CD4-positive, CD25-positive, alpha-beta regulatory T cell (primary cell): ENCODE data around the gene PLXNA4. TPM values are rescaled to one million over a fixed set of nuclear protein-coding genes. Genes with fewer than 3 reads are reported as not detected.

Source experiments
- ATAC-seq, 2 donors: fragments of 150-1000 bp; cut with Tn5 transposase; one replicate each; pipeline ENCODE4 v1.10.0; 2021; ENCODE audit warnings: low read depth in 2 of 2, moderate number of reproducible peaks in 2 of 2, moderate library complexity in 1 of 2
- DNase-seq, 3 donors: peaks; one replicate each; pipeline versions ENCODE4 v3.0.0 to v3.0.0-alpha.2; 2012 to 2022; ENCODE audit warnings: mixed read lengths in 1 of 3
- H3K27ac ChIP-seq: one replicate; pipeline ENCODE4 v1.7.0; 2013; ENCODE audit warnings: mild to moderate bottlenecking, low read length; ENCODE audit not compliant: insufficient read depth, poor library complexity, severe bottlenecking
- H3K27me3 ChIP-seq: one replicate; pipeline ENCODE4 v1.7.0; 2013; ENCODE audit warnings: low read length; ENCODE audit not compliant: control insufficient read depth, insufficient read depth
- H3K36me3 ChIP-seq: one replicate; pipeline ENCODE4 v1.7.0; 2013; ENCODE audit warnings: mild to moderate bottlenecking, low read length, moderate library complexity; ENCODE audit not compliant: control insufficient read depth, insufficient read depth
- H3K4me1 ChIP-seq: 2 replicates; pipeline ENCODE4 v1.7.0; 2013; ENCODE audit warnings: mild to moderate bottlenecking, low read length; ENCODE audit not compliant: insufficient read depth, control insufficient read depth, poor library complexity, severe bottlenecking
- H3K4me3 ChIP-seq: one replicate; pipeline ENCODE4 v1.7.0; 2013; ENCODE audit warnings: low read depth, mild to moderate bottlenecking, low read length, moderate library complexity
- H3K9me3 ChIP-seq, 2 experiments: 1 replicate in 1 of 2; 2 replicates in 1 of 2; pipeline ENCODE4 v1.7.0; 2013; ENCODE audit warnings: low read length in 2 of 2, mild to moderate bottlenecking in 1 of 2, moderate library complexity in 1 of 2; ENCODE audit not compliant: control insufficient read depth in 2 of 2
- H3K27ac Mint-ChIP-seq, 3 donors: one replicate each; pipeline ENCODE4 v1.8.0; 2020 to 2022; ENCODE audit warnings: mild to moderate bottlenecking in 3 of 3, mixed read lengths in 3 of 3, moderate library complexity in 2 of 3
- H3K27me3 Mint-ChIP-seq: one replicate; pipeline ENCODE4 v1.8.0; 2022; ENCODE audit warnings: mild to moderate bottlenecking, mixed read lengths
- H3K36me3 Mint-ChIP-seq: one replicate; pipeline ENCODE4 v1.8.0; 2020; ENCODE audit warnings: mixed read lengths
- H3K4me1 Mint-ChIP-seq, 4 donors: one replicate each; pipeline ENCODE4 v1.8.0; 2020 to 2022; ENCODE audit warnings: mixed read lengths in 4 of 4, mild to moderate bottlenecking in 1 of 4
- H3K4me3 Mint-ChIP-seq, 4 donors: one replicate each; pipeline ENCODE4 v1.8.0; 2020 to 2022; ENCODE audit warnings: mild to moderate bottlenecking in 4 of 4, mixed read lengths in 4 of 4, moderate library complexity in 3 of 4
- H3K9me3 Mint-ChIP-seq, 7 donors: one replicate each; pipeline ENCODE4 v1.8.0; 2020 to 2022; ENCODE audit warnings: mixed read lengths in 7 of 7, mild to moderate bottlenecking in 3 of 7, moderate library complexity in 2 of 7
- polyA plus RNA-seq, 4 donors: library from polyadenylated mRNA; unstranded; fragments of 300-500 nt; fragmentation: Illumina TruSeq; gene quantifications; one replicate each; pipeline ENCODE4 v1.2.3, GENCODE V29; 2021
- total RNA-seq: library from RNA; stranded (reverse); gene quantifications from one replicate; pipeline ENCODE4 v1.2.3, GENCODE V29; 2022

Gene PLXNA4
- total and polyA plus RNA-seq, 5 donors from 2014 or later = 0.27 TPM; not detected in 4

DNA sequence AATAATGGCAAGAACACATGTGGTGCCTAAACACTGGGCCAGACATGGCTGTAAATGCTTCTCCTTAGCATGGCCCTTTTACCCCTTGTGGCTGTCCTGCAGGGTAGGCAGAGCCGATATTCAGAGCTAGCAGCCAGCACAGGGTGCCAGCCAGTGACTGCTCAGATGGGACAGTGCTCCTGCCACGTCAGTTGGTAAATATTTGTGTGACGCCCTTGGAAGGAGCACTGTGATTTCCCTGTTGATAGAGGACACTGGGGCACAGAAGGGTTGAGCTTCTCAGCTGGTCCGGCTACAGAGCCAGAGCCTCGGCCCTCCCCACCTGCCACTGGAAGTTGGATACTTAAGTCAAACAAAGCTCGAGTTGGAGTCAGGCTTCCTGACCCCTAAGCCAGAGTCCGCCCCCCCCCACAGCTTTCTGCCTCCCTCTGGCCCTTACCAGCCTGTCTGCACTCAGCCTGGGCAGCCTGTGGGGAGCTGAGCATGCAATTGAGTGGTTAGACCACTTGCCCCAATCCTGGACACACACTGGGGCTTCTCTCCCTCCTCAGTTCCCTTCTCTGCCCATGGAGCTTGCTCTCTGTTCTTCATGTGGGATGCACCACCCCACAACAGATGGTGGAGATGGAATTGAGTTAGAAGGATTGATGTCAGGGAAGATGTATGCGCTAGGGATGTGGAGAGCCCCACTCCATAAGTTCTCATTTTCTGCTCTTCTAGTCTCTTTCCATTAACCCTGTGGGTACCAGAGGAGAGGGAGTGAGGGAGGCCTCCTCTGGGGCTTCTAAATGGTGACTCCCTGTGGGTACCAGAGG is 350.8 kb downstream of the PLXNA4 start:
- Mint-ChIP-seq H3K9me3 (peaks cover 0 to 3% (median 0%) of the 10 kb centered on the region in 7 donors), H3K27me3 (peaks cover 5% of the 10 kb centered on the region), H3K4me3 (no peak overlapping the region), H3K4me1 (no peaks in the 10 kb centered on the region), H3K36me3 (no peaks in the 10 kb centered on the region), H3K27ac (no peak overlapping the region)
- ATAC-seq (no peak), DNase-seq (no peak)
- no peaks in the 10 kb centered on the region for H3K36me3 ChIP-seq
- H3K9me3 ChIP-seq = no peaks in the 10 kb centered on the region
- no peaks in the 10 kb centered on the region for H3K4me1 ChIP-seq
- no peak overlapping the region for H3K27ac ChIP-seq
- H3K27me3 ChIP-seq = no peaks in the 10 kb centered on the region
- H3K4me3 ChIP-seq = no peak overlapping the region

DNA sequence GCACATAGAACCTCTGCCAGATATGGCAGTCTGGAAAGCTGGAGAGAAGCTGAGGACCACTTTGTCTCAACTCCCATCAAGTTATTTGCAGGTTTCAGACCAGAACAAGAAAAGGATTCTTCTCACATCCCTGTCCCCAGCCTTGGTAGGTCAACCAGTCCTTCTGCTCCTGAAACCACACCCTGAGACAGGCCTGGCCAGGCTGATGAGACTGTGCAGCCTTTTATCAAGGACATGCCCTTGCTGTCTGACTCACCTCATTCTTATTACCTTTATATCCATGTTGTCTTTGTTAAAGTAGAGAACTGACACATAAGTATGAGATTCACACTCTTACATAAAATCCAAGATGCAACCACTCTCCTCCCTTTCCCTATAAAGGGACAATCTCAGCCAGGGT is 354.9 kb downstream of the PLXNA4 start:
- Mint-ChIP-seq H3K4me3 (no peak overlapping the region), H3K4me1 (no peaks in the 10 kb centered on the region), H3K9me3 (peaks cover 0 to 3% (median 0%) of the 10 kb centered on the region in 7 donors), H3K27ac (no peak overlapping the region), H3K36me3 (no peaks in the 10 kb centered on the region), H3K27me3 (no peaks in the 10 kb centered on the region)
- no peaks in the 10 kb centered on the region for H3K27me3 ChIP-seq
- no peaks in the 10 kb centered on the region for H3K4me1 ChIP-seq
- ATAC-seq (no peak), DNase-seq (no peak)
- no peaks in the 10 kb centered on the region for H3K9me3 ChIP-seq
- H3K27ac ChIP-seq = no peak overlapping the region
- H3K4me3 ChIP-seq = no peak overlapping the region
- H3K36me3 ChIP-seq = no peaks in the 10 kb centered on the region

DNA sequence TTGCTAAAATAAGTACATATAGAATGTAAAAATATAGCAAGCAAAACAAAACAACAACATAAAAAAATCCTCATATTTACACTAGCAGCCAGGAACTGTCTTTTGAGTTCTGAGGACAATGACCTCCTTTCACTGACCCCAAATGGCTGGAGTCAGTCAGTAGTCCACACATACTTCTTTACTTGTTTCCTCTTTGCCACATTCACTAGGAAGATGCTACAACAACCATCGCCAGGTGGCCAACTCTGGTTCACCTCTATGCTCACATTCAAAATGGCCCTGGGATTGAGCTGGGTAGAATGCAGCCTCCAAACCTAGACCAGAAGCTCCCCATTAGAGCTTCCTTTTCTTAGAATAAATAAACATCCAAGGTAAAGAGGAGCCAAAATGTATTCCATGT is 356.2 kb downstream of the PLXNA4 start:
- Mint-ChIP-seq H3K27me3 (no peaks in the 10 kb centered on the region), H3K27ac (no peak overlapping the region), H3K4me1 (no peaks in the 10 kb centered on the region), H3K36me3 (no peaks in the 10 kb centered on the region), H3K4me3 (no peak overlapping the region), H3K9me3 (peaks cover 0 to 3% (median 0%) of the 10 kb centered on the region in 7 donors)
- Histone ChIP-seq H3K27me3 (no peaks in the 10 kb centered on the region), H3K4me1 (no peaks in the 10 kb centered on the region), H3K27ac (no peak overlapping the region), H3K4me3 (no peak overlapping the region), H3K36me3 (no peaks in the 10 kb centered on the region), H3K9me3 (no peaks in the 10 kb centered on the region)
- ATAC-seq (no peak), DNase-seq (no peak)

DNA sequence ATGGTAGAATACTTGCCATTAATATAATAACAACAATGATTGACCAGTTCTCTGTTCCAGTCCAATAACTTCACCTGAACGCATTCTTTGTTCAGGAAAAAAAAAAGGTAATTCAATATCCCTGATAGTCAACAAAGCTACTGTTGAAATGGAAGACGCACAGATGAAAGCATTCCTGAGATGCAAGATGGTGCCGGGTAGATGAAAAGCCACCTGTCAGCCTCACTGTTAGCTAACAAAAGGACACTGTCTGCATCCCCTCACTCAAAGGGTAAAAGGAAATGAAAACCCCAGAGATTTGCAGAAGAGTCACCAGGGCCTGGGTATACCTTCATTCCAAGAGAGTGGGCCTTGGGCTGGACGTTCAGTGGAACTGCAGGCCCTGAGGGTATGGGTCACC is 357.4 kb downstream of the PLXNA4 start:
- Histone ChIP-seq H3K27me3 (no peaks in the 10 kb centered on the region), H3K4me1 (no peaks in the 10 kb centered on the region), H3K9me3 (no peaks in the 10 kb centered on the region), H3K36me3 (no peaks in the 10 kb centered on the region), H3K4me3 (no peak overlapping the region), H3K27ac (no peak overlapping the region)
- no peaks in the 10 kb centered on the region for H3K36me3 Mint-ChIP-seq
- H3K9me3 Mint-ChIP-seq = peaks cover 0 to 3% (median 0%) of the 10 kb centered on the region in 7 donors
- no peaks in the 10 kb centered on the region for H3K4me1 Mint-ChIP-seq
- ATAC-seq = no peak
- no peaks in the 10 kb centered on the region for H3K27me3 Mint-ChIP-seq
- DNase-seq = no peak
- no peak overlapping the region for H3K27ac Mint-ChIP-seq
- H3K4me3 Mint-ChIP-seq = no peak overlapping the region

DNA sequence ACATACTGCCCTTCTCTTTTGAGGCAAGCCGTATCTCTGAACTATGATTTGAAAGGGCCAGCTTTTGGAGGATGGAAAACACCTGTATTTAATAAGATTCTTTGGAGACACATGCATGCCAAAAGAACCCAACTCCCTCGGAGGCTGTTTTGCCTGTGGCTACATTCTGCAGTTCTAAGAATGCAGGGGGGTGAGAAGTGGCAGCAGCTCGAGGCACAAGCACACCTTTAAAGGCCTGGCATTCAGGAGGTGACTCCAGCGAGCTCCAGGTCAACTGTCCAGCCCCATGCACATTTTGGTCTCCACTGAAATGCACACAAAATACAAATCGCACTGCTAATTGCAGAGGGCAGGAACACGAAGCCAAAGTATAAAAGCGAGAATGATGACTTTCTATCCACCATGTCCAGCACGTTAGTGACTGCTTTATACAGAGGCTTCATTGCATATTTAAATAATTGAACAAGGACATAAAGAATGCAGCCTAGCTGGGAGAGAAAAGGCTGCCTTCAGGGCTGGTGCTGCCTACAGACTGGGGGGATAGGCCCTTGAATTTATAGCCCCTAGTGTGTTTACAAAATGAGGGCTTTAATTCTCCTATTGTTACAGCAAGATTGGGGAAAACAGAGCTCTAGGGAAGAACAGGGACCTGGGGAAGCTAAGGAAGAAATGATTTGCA is 359.3 kb downstream of the PLXNA4 start:
- no peak overlapping the region for H3K4me3 ChIP-seq
- Mint-ChIP-seq H3K9me3 (peaks cover 0 to under 1% (median 0%) of the 10 kb centered on the region in 7 donors), H3K27me3 (no peaks in the 10 kb centered on the region), H3K27ac (no peak overlapping the region), H3K4me3 (no peak overlapping the region), H3K4me1 (no peaks in the 10 kb centered on the region), H3K36me3 (no peaks in the 10 kb centered on the region)
- H3K4me1 ChIP-seq = no peaks in the 10 kb centered on the region
- H3K27ac ChIP-seq = no peak overlapping the region
- no peaks in the 10 kb centered on the region for H3K36me3 ChIP-seq
- DNase-seq (no peak), ATAC-seq (no peak)
- H3K9me3 ChIP-seq = no peaks in the 10 kb centered on the region
- no peaks in the 10 kb centered on the region for H3K27me3 ChIP-seq

DNA sequence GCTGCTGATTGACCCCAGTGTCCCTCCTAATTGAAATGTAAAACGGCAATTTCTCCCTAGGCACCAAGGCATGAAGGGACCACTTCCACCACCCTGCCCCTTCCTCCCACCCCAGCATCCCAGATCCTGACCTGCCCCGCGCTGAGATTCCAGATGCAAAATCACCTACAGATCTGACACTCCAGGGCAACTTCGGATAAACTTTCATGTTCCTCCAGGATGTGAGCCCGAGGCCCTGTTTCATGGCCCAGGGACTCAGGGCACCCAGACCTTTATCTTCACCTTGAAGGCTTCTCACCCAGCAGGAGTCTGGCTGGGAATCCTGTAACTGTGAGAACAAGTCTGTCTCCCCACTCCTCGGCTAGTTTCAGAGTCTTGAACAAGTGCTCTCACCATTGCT is 361.8 kb downstream of the PLXNA4 start:
- H3K27me3 Mint-ChIP-seq = no peaks in the 10 kb centered on the region
- no peak overlapping the region for H3K27ac Mint-ChIP-seq
- no peaks in the 10 kb centered on the region for H3K27me3 ChIP-seq
- H3K36me3 ChIP-seq = no peaks in the 10 kb centered on the region
- no peaks in the 10 kb centered on the region for H3K9me3 ChIP-seq
- H3K4me1 Mint-ChIP-seq = no peaks in the 10 kb centered on the region
- no peak overlapping the region for H3K27ac ChIP-seq
- no peak overlapping the region for H3K4me3 ChIP-seq
- no peak overlapping the region for H3K4me3 Mint-ChIP-seq
- H3K4me1 ChIP-seq = no peaks in the 10 kb centered on the region
- H3K36me3 Mint-ChIP-seq = no peaks in the 10 kb centered on the region
- DNase-seq (no peak), ATAC-seq (no peak)
- no peaks in the 10 kb centered on the region for H3K9me3 Mint-ChIP-seq

DNA sequence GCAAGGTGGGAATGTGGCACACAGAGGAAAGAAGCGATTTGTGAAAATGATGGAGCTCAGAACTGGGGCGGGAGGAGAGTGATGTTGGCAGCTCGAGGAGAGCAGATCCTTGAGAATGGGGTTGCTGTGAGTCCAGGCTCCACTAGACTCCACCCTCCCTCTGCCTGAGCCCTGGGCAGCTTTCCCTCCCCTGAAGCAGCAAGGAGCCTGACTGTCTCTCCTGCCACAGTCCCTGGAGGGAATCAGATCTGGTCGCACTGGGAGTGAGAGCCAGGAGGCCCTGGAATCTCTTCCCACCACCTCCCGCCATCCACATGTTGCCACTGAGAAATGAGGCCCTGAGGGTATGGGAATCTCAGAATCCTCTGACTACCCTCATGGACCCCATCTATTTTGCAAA is 362.7 kb downstream of the PLXNA4 start:
- H3K36me3 Mint-ChIP-seq = no peaks in the 10 kb centered on the region
- H3K27ac Mint-ChIP-seq = no peak overlapping the region
- Histone ChIP-seq H3K27me3 (no peaks in the 10 kb centered on the region), H3K27ac (no peak overlapping the region), H3K4me1 (no peaks in the 10 kb centered on the region), H3K9me3 (no peaks in the 10 kb centered on the region), H3K36me3 (no peaks in the 10 kb centered on the region), H3K4me3 (no peak overlapping the region)
- DNase-seq (no peak), ATAC-seq (no peak)
- H3K27me3 Mint-ChIP-seq = no peaks in the 10 kb centered on the region
- H3K4me1 Mint-ChIP-seq = no peaks in the 10 kb centered on the region
- no peaks in the 10 kb centered on the region for H3K9me3 Mint-ChIP-seq
- H3K4me3 Mint-ChIP-seq = no peak overlapping the region

DNA sequence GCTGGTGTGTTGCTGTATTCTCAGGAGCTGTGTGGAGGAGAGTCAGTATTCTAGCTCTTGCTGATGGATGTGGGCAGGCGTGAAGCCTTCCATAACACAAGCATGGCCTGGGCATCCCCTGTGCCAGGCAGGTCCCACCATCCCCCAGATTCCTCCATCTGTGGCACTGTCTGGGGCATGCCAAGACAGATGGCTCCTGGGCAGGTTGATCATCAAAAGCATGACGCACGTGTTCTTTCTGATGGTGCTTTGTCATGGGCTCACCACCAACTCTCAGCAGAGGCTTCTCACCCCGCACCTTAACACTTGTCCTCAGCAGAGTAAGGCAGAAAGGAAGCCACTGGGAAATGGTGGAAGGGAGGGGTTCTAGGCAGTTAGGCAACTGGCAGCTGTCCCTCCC is 364.3 kb downstream of the PLXNA4 start:
- Mint-ChIP-seq H3K4me3 (no peak overlapping the region), H3K27ac (no peak overlapping the region), H3K9me3 (no peaks in the 10 kb centered on the region), H3K27me3 (no peaks in the 10 kb centered on the region), H3K4me1 (no peaks in the 10 kb centered on the region), H3K36me3 (no peaks in the 10 kb centered on the region)
- Histone ChIP-seq H3K27me3 (no peaks in the 10 kb centered on the region), H3K4me3 (no peak overlapping the region), H3K27ac (no peak overlapping the region), H3K9me3 (no peaks in the 10 kb centered on the region), H3K36me3 (no peaks in the 10 kb centered on the region), H3K4me1 (no peaks in the 10 kb centered on the region)
- ATAC-seq (no peak), DNase-seq (no peak)
